ENCODE measurements around the gene RANBP3L.

- TF ChIP-seq CTCF (IDR thresholded peaks at IDR 0.05) (no peak), POLR2AphosphoS5 (IDR thresholded peaks at IDR 0.05) (no peak)
Measured at GRCh38 chr5:36222620-36223019, 79.1 kb downstream of the RANBP3L start.

Data from prostate gland (tissue), 2 donors.